ENCODE data around the gene SASH3.

SASH3 gene

DNA sequence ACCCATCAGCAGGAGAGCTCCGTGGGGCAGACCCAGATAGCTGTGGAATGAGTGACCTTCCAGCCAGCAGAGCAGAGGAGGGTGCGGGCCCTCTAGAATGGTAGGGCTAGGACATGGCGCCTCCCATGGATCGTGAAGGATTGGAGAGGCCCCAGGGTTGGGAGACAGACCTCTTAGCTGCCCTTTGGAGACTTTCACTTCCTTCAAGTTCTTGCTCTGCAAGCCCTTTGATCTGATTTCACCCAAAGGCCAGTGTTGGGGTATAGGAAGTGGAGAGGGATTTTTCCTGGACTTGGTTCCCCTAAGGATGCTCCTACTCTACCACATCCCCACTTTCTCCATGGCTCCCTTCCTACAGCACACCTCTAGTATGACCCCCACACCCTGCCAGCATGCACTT lies 3.0 kb downstream of the SASH3 start:
- no peak for DNase-seq (ENCODE audit: extremely low spot score)
- ChIA-PET POLR2A (no interaction called here), CTCF (interaction anchor here (0.8 kb wide), 1 partner anchor 284 kb away, joined by 3 read pairs; no protein-coding TSS in a partner anchor)
- no peak for TF ChIP-seq FOXM1 (IDR thresholded peaks at IDR 0.05; ENCODE audit: borderline replicate concordance)
- TF ChIP-seq, protein P1, sequence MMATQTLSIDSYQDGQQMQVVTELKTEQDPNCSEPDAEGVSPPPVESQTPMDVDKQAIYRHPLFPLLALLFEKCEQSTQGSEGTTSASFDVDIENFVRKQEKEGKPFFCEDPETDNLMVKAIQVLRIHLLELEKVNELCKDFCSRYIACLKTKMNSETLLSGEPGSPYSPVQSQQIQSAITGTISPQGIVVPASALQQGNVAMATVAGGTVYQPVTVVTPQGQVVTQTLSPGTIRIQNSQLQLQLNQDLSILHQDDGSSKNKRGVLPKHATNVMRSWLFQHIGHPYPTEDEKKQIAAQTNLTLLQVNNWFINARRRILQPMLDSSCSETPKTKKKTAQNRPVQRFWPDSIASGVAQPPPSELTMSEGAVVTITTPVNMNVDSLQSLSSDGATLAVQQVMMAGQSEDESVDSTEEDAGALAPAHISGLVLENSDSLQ (IDR thresholded peaks at IDR 0.05), result no peak

DNA sequence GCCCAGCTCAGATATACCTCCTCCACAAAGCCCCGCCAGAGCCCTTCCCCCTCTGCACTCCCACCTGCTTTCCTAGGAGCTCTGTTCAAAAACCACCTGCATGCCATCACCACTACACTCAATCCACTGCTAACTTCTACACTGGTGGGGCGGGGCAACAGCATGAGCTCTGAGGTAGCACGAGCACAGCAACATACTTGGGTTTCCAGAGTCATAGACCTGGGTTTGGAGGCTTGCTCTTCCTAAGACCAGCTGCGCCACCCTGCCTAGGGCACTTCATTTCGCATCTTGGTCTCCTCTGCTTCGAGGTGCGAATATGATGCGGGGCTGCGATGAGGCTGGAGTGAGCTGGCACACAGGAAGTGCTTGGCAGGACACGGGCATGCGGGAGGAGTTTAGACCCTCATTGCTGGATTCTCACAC lies 3.6 kb downstream of the SASH3 start:
- ChIA-PET POLR2A (no interaction called here), CTCF (no interaction called here)
- DNase-seq (ENCODE audit: extremely low spot score), result no peak
- TF ChIP-seq L3MBTL2 (conservative IDR thresholded peaks at IDR 0.05) (no peak), ELF4 (IDR thresholded peaks at IDR 0.05) (no peak), CTBP1 (IDR thresholded peaks at IDR 0.05; ENCODE audit: borderline replicate concordance) (no peak), NFRKB (IDR thresholded peaks at IDR 0.05) (no peak), FOXK2 (IDR thresholded peaks at IDR 0.05) (no peak), SP1 (IDR thresholded peaks at IDR 0.05) (no peak), BHLHE40 (IDR thresholded peaks at IDR 0.05; ENCODE audit: borderline replicate concordance) (no peak), SUZ12 (IDR thresholded peaks at IDR 0.05) (no peak), FOXA1 (IDR thresholded peaks at IDR 0.05) (no peak), TARDBP (IDR thresholded peaks at IDR 0.05) (no peak), ZNF384 (IDR thresholded peaks at IDR 0.05) (no peak), LEF1 (IDR thresholded peaks at IDR 0.05; ENCODE audit: borderline replicate concordance) (no peak), HDGF (IDR thresholded peaks at IDR 0.05; ENCODE audit: borderline replicate concordance) (no peak), FOXM1 (IDR thresholded peaks at IDR 0.05; ENCODE audit: borderline replicate concordance) (no peak), ARNT (IDR thresholded peaks at IDR 0.05) (no peak)
- TF ChIP-seq, protein P1 (IDR thresholded peaks at IDR 0.05), result no peak

DNA sequence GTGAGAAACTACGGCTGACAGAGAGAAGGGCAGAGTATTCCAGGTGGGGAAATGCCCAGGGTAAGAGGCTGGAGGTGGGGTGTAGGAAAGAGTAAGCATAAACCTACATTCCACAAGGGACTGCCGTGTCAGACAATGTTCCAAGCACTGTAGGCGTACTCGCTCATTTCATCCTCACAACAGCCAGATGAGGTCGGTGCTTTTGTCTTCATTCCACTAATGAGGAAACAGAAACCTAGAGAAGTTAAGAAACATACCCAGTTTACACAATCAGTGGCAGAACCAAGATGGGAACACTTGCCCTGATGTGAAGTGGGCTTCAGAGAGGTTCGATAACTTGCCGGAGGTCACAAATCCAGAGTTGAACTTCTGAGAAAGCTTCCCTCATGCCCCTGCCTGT lies 4.6 kb downstream of the SASH3 start:
- ChIA-PET POLR2A (no interaction called here), CTCF (interaction anchor here (1.0 kb wide), 1 partner anchor 150 kb away, joined by 3 read pairs; no protein-coding TSS in a partner anchor)
- TF ChIP-seq ELF4 (IDR thresholded peaks at IDR 0.05) (no peak), NFRKB (IDR thresholded peaks at IDR 0.05) (no peak), FOXA1 (IDR thresholded peaks at IDR 0.05) (no peak), TARDBP (IDR thresholded peaks at IDR 0.05) (no peak), L3MBTL2 (conservative IDR thresholded peaks at IDR 0.05) (no peak)
- DNase-seq (ENCODE audit: extremely low spot score), result no peak

DNA sequence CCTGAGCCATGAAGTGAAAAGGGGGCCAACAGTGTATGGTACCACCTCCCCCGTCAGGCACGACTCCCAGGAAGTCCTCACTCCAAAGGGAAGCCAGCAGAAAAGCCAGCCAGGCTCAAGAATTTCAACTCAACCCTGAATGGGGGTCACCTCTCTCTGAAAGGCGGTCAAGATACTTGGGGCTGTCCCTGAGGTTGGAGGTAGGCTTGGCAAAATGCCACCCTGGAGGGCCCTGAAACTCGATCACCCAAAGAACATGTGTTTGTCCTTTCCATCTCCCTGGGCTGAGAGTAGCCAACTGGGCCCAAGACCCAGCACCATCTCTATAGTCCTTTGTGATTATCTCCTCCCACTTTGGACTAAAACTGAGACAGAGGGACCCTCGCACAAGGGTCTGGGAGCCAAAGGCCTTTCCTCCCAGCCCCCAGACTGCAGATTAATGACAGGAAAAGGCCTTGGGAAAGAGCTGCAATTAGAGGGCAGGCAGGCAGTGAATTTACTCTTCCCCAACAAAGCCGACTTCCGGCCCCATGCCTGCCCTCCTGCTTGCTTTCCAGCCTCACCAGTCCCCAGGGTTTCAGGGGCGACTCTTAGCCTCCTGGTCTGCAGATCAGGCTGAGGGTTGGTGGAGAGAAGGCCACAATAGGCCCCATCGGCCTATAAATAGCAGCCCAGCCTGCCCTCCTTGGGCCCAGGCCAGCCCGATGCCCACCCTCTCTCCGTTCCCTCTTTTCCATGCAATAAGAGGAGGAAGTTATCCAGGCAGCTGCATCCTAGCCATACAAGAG lies 5.6 kb downstream of the SASH3 start:
- DNase-seq (ENCODE audit: extremely low spot score), result no peak
- no peak for TF ChIP-seq LEF1 (IDR thresholded peaks at IDR 0.05; ENCODE audit: borderline replicate concordance)
- TF ChIP-seq FOXA1 (IDR thresholded peaks at IDR 0.05), result no peak
- TF ChIP-seq ELF4 (IDR thresholded peaks at IDR 0.05), result no peak
- ChIA-PET CTCF (interaction anchor here (0.6 to 1.0 kb wide), 2 partner anchors 151 to 658 kb away, joined by 3 read pairs; no protein-coding TSS in a partner anchor), POLR2A (no interaction called here)

DNA sequence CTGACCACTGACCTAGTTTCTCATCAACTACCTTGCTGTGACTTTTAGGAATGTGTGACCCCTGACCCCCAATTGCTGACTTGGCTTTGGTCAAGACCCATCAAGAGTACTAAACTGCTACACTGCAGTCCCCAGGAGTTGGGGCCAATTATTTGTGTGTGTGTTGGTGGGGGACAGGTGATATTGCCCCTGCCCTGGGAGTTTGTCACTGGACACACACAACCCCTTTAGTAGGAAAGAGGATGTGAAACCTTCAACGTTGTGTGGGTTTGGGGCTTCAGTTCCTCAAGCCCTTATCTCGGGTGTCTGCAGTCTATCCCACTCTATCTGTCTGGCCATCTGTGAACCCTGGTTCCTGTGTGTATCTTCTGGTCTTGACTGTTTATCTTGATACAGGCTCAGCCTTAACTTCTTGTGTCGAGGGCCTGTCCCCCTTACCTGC lies 6.5 kb downstream of the SASH3 start:
- ChIA-PET POLR2A (no interaction called here), CTCF (no interaction called here)
- DNase-seq (ENCODE audit: extremely low spot score), result no peak
- TF ChIP-seq ELF4 (IDR thresholded peaks at IDR 0.05), result no peak
- TF ChIP-seq, protein P1 (IDR thresholded peaks at IDR 0.05), result no peak
- TF ChIP-seq SP1 (IDR thresholded peaks at IDR 0.05), result no peak
- no peak for TF ChIP-seq HDGF (IDR thresholded peaks at IDR 0.05; ENCODE audit: borderline replicate concordance)
- no peak for TF ChIP-seq NFRKB (IDR thresholded peaks at IDR 0.05)
- TF ChIP-seq BHLHE40 (IDR thresholded peaks at IDR 0.05; ENCODE audit: borderline replicate concordance), result no peak
- TF ChIP-seq SUZ12 (IDR thresholded peaks at IDR 0.05), result no peak
- TF ChIP-seq FOXM1 (IDR thresholded peaks at IDR 0.05; ENCODE audit: borderline replicate concordance), result no peak
- TF ChIP-seq LEF1 (IDR thresholded peaks at IDR 0.05; ENCODE audit: borderline replicate concordance), result no peak
- TF ChIP-seq ZNF384 (IDR thresholded peaks at IDR 0.05), result no peak
- no peak for TF ChIP-seq TARDBP (IDR thresholded peaks at IDR 0.05)
- TF ChIP-seq L3MBTL2 (conservative IDR thresholded peaks at IDR 0.05), result no peak
- no peak for TF ChIP-seq FOXK2 (IDR thresholded peaks at IDR 0.05)
- TF ChIP-seq ARNT (IDR thresholded peaks at IDR 0.05), result no peak
- TF ChIP-seq CTBP1 (IDR thresholded peaks at IDR 0.05; ENCODE audit: borderline replicate concordance), result no peak
- no peak for TF ChIP-seq FOXA1 (IDR thresholded peaks at IDR 0.05)

DNA sequence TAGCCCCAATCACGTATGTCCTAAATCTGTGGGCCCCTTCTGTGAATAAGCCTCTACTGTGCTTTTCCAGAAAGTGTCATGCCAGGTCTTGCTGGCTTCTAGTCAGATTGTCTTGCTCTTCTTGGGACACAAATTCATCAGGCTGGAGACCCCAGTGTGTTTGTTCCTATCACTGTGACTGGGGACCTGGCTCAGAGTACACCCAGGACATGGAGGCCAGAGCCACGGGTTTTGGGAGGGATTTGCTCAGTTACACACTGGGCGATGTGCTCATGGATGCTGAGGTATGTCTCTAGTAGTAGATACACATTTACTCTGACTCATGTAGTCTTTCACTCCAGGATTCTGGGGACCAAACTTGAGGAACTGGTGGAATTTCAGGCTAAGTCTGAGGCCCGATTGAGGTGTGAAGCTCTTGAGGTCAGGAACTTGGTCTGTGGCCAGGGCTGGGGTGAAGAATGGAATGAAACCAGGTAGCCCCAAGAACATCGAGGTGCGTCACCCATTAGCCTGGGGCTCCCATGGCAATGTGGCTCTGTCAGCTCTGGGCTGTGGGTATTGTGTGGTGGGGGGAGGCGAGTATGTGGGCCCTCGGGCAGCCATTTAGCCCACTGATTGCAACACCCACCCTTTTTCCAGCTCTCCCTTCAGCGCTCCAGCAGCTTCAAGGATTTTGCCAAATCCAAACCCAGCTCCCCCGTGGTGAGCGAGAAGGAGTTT lies 7.7 kb downstream of the SASH3 start:
- no peak for DNase-seq (ENCODE audit: extremely low spot score)
- CTCF ChIA-PET, result no interaction called here
- TF ChIP-seq ZNF384 (IDR thresholded peaks at IDR 0.05) (no peak), TARDBP (IDR thresholded peaks at IDR 0.05) (no peak), SUZ12 (IDR thresholded peaks at IDR 0.05) (no peak), FOXM1 (IDR thresholded peaks at IDR 0.05; ENCODE audit: borderline replicate concordance) (no peak), HDGF (IDR thresholded peaks at IDR 0.05; ENCODE audit: borderline replicate concordance) (no peak), CTBP1 (IDR thresholded peaks at IDR 0.05; ENCODE audit: borderline replicate concordance) (no peak), L3MBTL2 (conservative IDR thresholded peaks at IDR 0.05) (no peak)
- POLR2A ChIA-PET, result no interaction called here
